Transverse colon (tissue), 4 donors: ENCODE results near the gene RAB20. TPM values are rescaled to one million over a fixed set of nuclear protein-coding genes. Genes with fewer than 3 reads are reported as not detected.
A peak's percentile ranks its signal among the peaks of the same experiment; 100 is the strongest.

Experiments
- DNase-seq: peaks from one replicate; pipeline ENCODE4 v3.0.0-alpha.2; 2019
- H3K27ac ChIP-seq, 4 donors: fragments of 200-600 bp; sonication (generic); 2 replicates each; pipeline ENCODE4 v1.5.1; 2016 to 2018; ENCODE audit warnings: inconsistent platforms in 4 of 4
- H3K27me3 ChIP-seq: fragments of 200-600 bp; sonication (generic); 2 replicates; pipeline ENCODE4 v1.5.1; 2017; ENCODE audit warnings: inconsistent platforms
- H3K36me3 ChIP-seq, 4 donors: fragments of 200-600 bp; sonication (generic); 2 replicates each; pipeline ENCODE4 v1.5.1; 2017 to 2019; ENCODE audit warnings: inconsistent platforms in 4 of 4
- H3K4me1 ChIP-seq, 4 donors: fragments of 200-600 bp; sonication (generic); 2 replicates each; pipeline ENCODE4 v1.5.1; 2017 to 2020; ENCODE audit warnings: inconsistent platforms in 4 of 4
- H3K4me3 ChIP-seq, 4 donors: fragments of 200-600 bp; sonication (generic); 1 replicate in 1 of 4; 2 replicates in 3 of 4; pipeline versions ENCODE4 v1.5.1 to v1.6.1; 2017 to 2019; ENCODE audit warnings: inconsistent platforms in 4 of 4
- H3K9me3 ChIP-seq, 2 donors: fragments of 200-600 bp; sonication (generic); 2 replicates each; pipeline ENCODE4 v1.5.1; 2017 to 2019; ENCODE audit warnings: inconsistent platforms in 2 of 2
- EP300 ChIP-seq: sonication (generic); formaldehyde crosslinking; IDR thresholded peaks from one replicate; pipeline ENCODE4 v1.6.1; 2017; ENCODE audit warnings: antibody characterized with exemption, low read depth
- POLR2A ChIP-seq: fragments of 450-650 bp; IDR thresholded peaks from one replicate; pipeline ENCODE4 v1.6.1; 2016; ENCODE audit warnings: antibody characterized with exemption, mild to moderate bottlenecking, moderate library complexity
- POLR2AphosphoS5 ChIP-seq, 3 donors: sonication (generic); formaldehyde crosslinking; IDR thresholded peaks; one replicate each; pipeline ENCODE4 v1.6.1; 2016; ENCODE audit warnings: antibody characterized with exemption in 3 of 3
- WGBS, 2 donors: methylation state at CpG; one replicate each; pipeline ENCODE4 v1.1.5; 2018; ENCODE audit warnings: low coverage in 1 of 2; 5-methylcytosine and 5-hydroxymethylcytosine counted together
- in situ Hi-C, 4 donors: fragments of 200-750 bp; cut with MboI; loops; one replicate each; pipeline versions ENCODE4 v1.15.0 to v1.15.1; 2017; ENCODE audit warnings: low sequenced_read_pairs in 3 of 4, low pct_ligation_motif_present in 1 of 4, low pct_unique_long_range_greater_than_20kb in 1 of 4
- intact Hi-C: fragments of 100-400 bp; cut with DNase I; formaldehyde crosslinking; loops from one replicate; pipeline ENCODE4 v1.15.1; 2023; ENCODE audit warnings: low total_unique reads
- total RNA-seq, 4 donors: library from RNA; depleted of rRNA; stranded (reverse); fragments of >200 nt; gene quantifications; one replicate each; pipeline ENCODE4 v1.1.0, GENCODE V29; 2016
- TF ChIP-seq, protein P1 (sequence below), 5 experiments: fragments of 200-600 bp in 3 of 5; fragments of 450-650 bp in 2 of 5; sonication (generic) in 3 of 5; IDR thresholded peaks; 1 replicate in 2 of 5; 2 replicates in 3 of 5; pipeline ENCODE4 v1.5.1; 2016 to 2017; ENCODE audit warnings: antibody characterized with exemption in 5 of 5, inconsistent platforms in 3 of 5, mild to moderate bottlenecking in 2 of 5, moderate library complexity in 1 of 5

The RAB20 gene
- total RNA-seq, 4 donors from 2014 or later = 12.5 to 66.2 (median 54.1) TPM

- intact Hi-C loops (no loop called here), in situ Hi-C loops (no loop called here)
- Histone ChIP-seq H3K9me3 (no peaks in the 10 kb centered on the region), H3K27ac (peak overlapping the region; percentile 77 to 88 (median 84)), H3K36me3 (no peaks in the 10 kb centered on the region), H3K4me3 (no peak overlapping the region), H3K4me1 (peaks cover 32 to 65% (median 51%) of the 10 kb centered on the region in 4 donors), H3K27me3 (no peaks in the 10 kb centered on the region)
- WGBS, 2 donors = 78 to 80% methylated on average over 3 to 5 of the region's 5 CpGs
- no peak for DNase-seq
- TF ChIP-seq POLR2A = no peak
- TF ChIP-seq, protein P1, sequence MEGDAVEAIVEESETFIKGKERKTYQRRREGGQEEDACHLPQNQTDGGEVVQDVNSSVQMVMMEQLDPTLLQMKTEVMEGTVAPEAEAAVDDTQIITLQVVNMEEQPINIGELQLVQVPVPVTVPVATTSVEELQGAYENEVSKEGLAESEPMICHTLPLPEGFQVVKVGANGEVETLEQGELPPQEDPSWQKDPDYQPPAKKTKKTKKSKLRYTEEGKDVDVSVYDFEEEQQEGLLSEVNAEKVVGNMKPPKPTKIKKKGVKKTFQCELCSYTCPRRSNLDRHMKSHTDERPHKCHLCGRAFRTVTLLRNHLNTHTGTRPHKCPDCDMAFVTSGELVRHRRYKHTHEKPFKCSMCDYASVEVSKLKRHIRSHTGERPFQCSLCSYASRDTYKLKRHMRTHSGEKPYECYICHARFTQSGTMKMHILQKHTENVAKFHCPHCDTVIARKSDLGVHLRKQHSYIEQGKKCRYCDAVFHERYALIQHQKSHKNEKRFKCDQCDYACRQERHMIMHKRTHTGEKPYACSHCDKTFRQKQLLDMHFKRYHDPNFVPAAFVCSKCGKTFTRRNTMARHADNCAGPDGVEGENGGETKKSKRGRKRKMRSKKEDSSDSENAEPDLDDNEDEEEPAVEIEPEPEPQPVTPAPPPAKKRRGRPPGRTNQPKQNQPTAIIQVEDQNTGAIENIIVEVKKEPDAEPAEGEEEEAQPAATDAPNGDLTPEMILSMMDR (IDR thresholded peaks at IDR 0.05) = no peak
- no peak for TF ChIP-seq POLR2AphosphoS5 (IDR thresholded peaks at IDR 0.05)
- TF ChIP-seq EP300 = no peak
These were observed 33.2 kb downstream of the RAB20 start for GRCh38 chr13:110528371-110528770.

GRCh38 chr13:110525328-110526319, 35.9 kb downstream of the RAB20 start:
- intact Hi-C loops (no loop called here), in situ Hi-C loops (no loop called here)
- TF ChIP-seq EP300 (no peak), POLR2AphosphoS5 (IDR thresholded peaks at IDR 0.05) (peak in 1 of 3 donors; percentile 39)
- TF ChIP-seq, protein P1 (IDR thresholded peaks at IDR 0.05) = peak in 2 of 5 experiments; percentile 29 to 36
- Histone ChIP-seq H3K4me3 (no peak overlapping the region), H3K36me3 (no peaks in the 10 kb centered on the region), H3K9me3 (no peaks in the 10 kb centered on the region), H3K4me1 (peaks cover 42 to 72% (median 64%) of the 10 kb centered on the region in 4 donors), H3K27me3 (no peaks in the 10 kb centered on the region), H3K27ac (peak overlapping the region; percentile 77 to 88 (median 84))
- 40% methylated on average over 23 of the region's 25 CpGs; no CpG with 5 or more reads in 1 of the 2 donors for WGBS, 2 donors
- peak; percentile 46 for DNase-seq

DNA sequence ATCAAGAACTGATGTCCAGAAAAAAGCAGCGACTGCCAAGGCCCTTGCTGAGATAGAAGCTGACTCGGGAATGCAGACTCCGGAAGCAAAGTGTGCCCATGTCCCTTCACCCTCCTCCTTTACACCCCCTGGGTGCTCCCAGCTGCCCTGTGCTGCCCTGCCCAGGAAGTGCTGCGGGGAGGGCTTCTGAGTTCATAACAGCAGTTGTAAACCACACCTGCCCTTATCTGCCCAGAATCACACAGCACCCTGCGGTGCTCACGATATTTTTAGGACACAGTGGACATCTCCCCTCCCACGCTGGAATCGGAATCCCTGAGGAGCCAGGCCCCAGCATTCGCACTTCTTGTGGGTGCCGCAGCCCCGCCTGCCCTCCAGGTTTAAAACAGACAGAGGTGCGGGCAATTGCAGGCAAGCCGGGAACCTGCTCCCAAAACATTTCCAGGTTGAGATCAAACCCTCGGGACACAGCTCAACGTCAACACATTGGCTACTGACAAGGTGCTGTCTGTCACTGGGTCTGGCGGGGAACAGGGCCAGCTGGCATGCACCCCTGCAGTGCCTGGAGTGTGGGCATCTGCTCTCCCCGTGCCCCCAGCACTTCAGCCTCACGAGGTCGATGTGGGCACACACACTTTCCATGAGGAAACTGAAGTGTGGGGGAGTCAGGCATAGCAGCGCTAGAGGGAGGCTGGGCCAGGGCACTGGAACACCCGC, 36.8 kb downstream of the RAB20 start:
- intact Hi-C loops = no loop called here
- Histone ChIP-seq H3K4me1 (peaks cover 47 to 81% (median 70%) of the 10 kb centered on the region in 4 donors), H3K36me3 (no peaks in the 10 kb centered on the region), H3K27me3 (no peaks in the 10 kb centered on the region), H3K27ac (peak overlapping the region; percentile 77 to 88 (median 84)), H3K4me3 (peak overlapping the region in 1 of 4 donors; percentile 10), H3K9me3 (no peaks in the 10 kb centered on the region)
- 61 to 70% methylated on average over 2 to 21 of the region's 21 CpGs for WGBS, 2 donors
- in situ Hi-C loops = no loop called here
- TF ChIP-seq, protein P1 (IDR thresholded peaks at IDR 0.05) = no peak
- TF ChIP-seq POLR2AphosphoS5 (IDR thresholded peaks at IDR 0.05) = peak; percentile 59 to 80 (median 61)
- peak; percentile 16 for TF ChIP-seq EP300
- peak; percentile 55 for TF ChIP-seq POLR2A
- DNase-seq = peak; percentile 88
